Heart right ventricle (tissue), 16 donors: ENCODE data around the gene SMARCA2. TPM values are rescaled to one million over a fixed set of nuclear protein-coding genes. Genes with fewer than 3 reads are reported as not detected.

Source experiments
- ATAC-seq, 8 donors: fragments of 200-7000 bp; cut with Tn5 transposase; one replicate each; pipeline ENCODE4 v1.9.1; 2020; ENCODE audit warnings: mild to moderate bottlenecking in 8 of 8, moderate library complexity in 8 of 8, moderate number of reproducible peaks in 1 of 8
- DNase-seq, 2 donors: peaks; one replicate each; pipeline ENCODE4 v3.0.0-alpha.2; 2020
- H3K27ac ChIP-seq, 10 donors: fragments of 200-600 bp; sonication (generic) in 2 of 10; one replicate each; pipeline versions ENCODE4 v1.5.0 to v1.8.0; 2020 to 2022; ENCODE audit warnings: mild to moderate bottlenecking in 3 of 10
- H3K27me3 ChIP-seq, 7 donors: fragments of 200-600 bp; one replicate each; pipeline ENCODE4 v1.8.0; 2021 to 2022; ENCODE audit warnings: mild to moderate bottlenecking in 2 of 7
- H3K36me3 ChIP-seq, 9 donors: fragments of 200-600 bp; sonication (generic) in 1 of 9; one replicate each; pipeline versions ENCODE4 v1.5.0 to v1.8.0; 2020 to 2022; ENCODE audit warnings: mild to moderate bottlenecking in 2 of 9
- H3K4me1 ChIP-seq, 9 donors: fragments of 200-600 bp; sonication (generic) in 1 of 9; one replicate each; pipeline versions ENCODE4 v1.5.0 to v1.8.0; 2020 to 2022; ENCODE audit warnings: mild to moderate bottlenecking in 4 of 9
- H3K4me3 ChIP-seq, 10 donors: fragments of 200-600 bp; sonication (generic) in 2 of 10; one replicate each; pipeline versions ENCODE4 v1.5.0 to v1.8.0; 2020 to 2022; ENCODE audit warnings: mild to moderate bottlenecking in 7 of 10, moderate library complexity in 2 of 10
- H3K9me3 ChIP-seq, 11 donors: fragments of 200-600 bp in 10 of 11; sonication (generic) in 2 of 11; one replicate each; pipeline versions ENCODE4 v1.5.0 to v1.8.0; 2013 to 2022; ENCODE audit warnings: mild to moderate bottlenecking in 2 of 11, control low read depth in 1 of 11, moderate library complexity in 1 of 11
- WGBS, 2 donors: extraction: QIAGEN DNeasy Blood & Tissue Kit; methylation state at CpG; one replicate each; pipeline ENCODE4 v1.1.7; 2013; ENCODE audit warnings: inconsistent platforms in 1 of 2; 5-methylcytosine and 5-hydroxymethylcytosine counted together
- intact Hi-C, 10 donors: fragments of 100-400 bp; cut with DNase I; formaldehyde crosslinking; loops; one replicate each; pipeline versions ENCODE4 v1.11.1 to v1.14.2; 2022
- polyA plus RNA-seq, 2 donors: library from polyadenylated mRNA; stranded (reverse); fragments of 200-250 nt; gene quantifications; one replicate each; pipeline ENCODE4 v1.2.3, GENCODE V29; 2013
- total RNA-seq, 10 donors: library from RNA; stranded (reverse); fragmentation: NEBNext Ultra II Directional in 3 of 10; extraction: Animal tissue kit (Norgen Biotek cat#: 25700) in 3 of 10; gene quantifications; one replicate each; pipeline versions ENCODE4 v1.2.1 to v1.2.4, GENCODE V29; 2021 to 2023
- TF ChIP-seq, protein P1 (sequence below), 9 donors: fragments of 200-600 bp; sonication (generic) in 2 of 9; IDR thresholded peaks; one replicate each; pipeline versions ENCODE4 v1.5.0 to v1.8.0; 2021 to 2022; ENCODE audit warnings: antibody characterized with exemption in 9 of 9, mild to moderate bottlenecking in 5 of 9, moderate library complexity in 1 of 9
- donor health status: Arrhythmogenic right ventricular cardiomyopathy.
- donor health status: ischemic (EF 13 %, LVEDD 7.1; RV severe dilation, severe dysfunction).
- donor health status: healthy with polysubstance abuse.
- donor health status: DM: no; HTN: yes; CAD: no.
- donor health status: DM: no; HTN: no; CAD: no.
- donor health status: ischemic (EF 25% LVEDD 6.9; RV normal size, moderate dysfunction).
- donor health status: ischemic (EF 25% LVEDD 5.7; RV mildly dilated, moderate dysfunction).
- donor health status: healthy.
- donor health status: DM: yes; HTN: yes; CAD: no.
- donor health status: Ischemic cardiomyopathy.
- donor health status: ischemic (EF 35%, LVEDD 5.7; RV mildly dilated, moderate dysfunction).
- donor health status: nonischemic (EF 11% LVEDD 7.7; RV severe dilation, severe dysfunction).
- donor health status: DM: yes; HTN: yes; CAD: no.
- donor health status: PGD.
- donor health status: ischemic (EF 29% LVEDD 5.4; RV normal size, mild dysfunction).
- donor health status: nonischemic (EF 23%, LVEDD 6.1; RV moderate dilation, normal function).

SMARCA2 gene
- total and polyA plus RNA-seq, 12 donors, result 26.5 to 140 (median 105) TPM

GRCh38 chr9:2159521-2160454 is 144.6 kb downstream of the SMARCA2 start:
- H3K4me1 ChIP-seq, result peaks cover 0 to 57% (median 30%) of the 10 kb centered on the region in 9 donors
- intact Hi-C loops, result loop anchor here in 1 of 10 donors (5.0 kb wide), 1 partner anchor 83 kb away; no protein-coding TSS in a partner anchor
- peak overlapping the region; percentile 46 to 88 (median 80) for H3K27ac ChIP-seq
- no peak for DNase-seq
- peak in 7 of 8 donors; percentile 16 to 63 (median 37) for ATAC-seq
- peaks cover 0 to 33% (median 3%) of the 10 kb centered on the region in 9 donors for H3K36me3 ChIP-seq
- TF ChIP-seq, protein P1, sequence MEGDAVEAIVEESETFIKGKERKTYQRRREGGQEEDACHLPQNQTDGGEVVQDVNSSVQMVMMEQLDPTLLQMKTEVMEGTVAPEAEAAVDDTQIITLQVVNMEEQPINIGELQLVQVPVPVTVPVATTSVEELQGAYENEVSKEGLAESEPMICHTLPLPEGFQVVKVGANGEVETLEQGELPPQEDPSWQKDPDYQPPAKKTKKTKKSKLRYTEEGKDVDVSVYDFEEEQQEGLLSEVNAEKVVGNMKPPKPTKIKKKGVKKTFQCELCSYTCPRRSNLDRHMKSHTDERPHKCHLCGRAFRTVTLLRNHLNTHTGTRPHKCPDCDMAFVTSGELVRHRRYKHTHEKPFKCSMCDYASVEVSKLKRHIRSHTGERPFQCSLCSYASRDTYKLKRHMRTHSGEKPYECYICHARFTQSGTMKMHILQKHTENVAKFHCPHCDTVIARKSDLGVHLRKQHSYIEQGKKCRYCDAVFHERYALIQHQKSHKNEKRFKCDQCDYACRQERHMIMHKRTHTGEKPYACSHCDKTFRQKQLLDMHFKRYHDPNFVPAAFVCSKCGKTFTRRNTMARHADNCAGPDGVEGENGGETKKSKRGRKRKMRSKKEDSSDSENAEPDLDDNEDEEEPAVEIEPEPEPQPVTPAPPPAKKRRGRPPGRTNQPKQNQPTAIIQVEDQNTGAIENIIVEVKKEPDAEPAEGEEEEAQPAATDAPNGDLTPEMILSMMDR (IDR thresholded peaks at IDR 0.05), result no peak
- no peaks in the 10 kb centered on the region for H3K9me3 ChIP-seq
- H3K4me3 ChIP-seq, result peak overlapping the region in 9 of 10 donors; percentile 36 to 67 (median 55)
- WGBS, 2 donors, result 11 to 12% methylated on average over 13 of the region's 13 CpGs
- no peaks in the 10 kb centered on the region for H3K27me3 ChIP-seq

- ATAC-seq (no peak), DNase-seq (no peak)
- H3K4me1 ChIP-seq, result peaks cover 0 to 57% (median 29%) of the 10 kb centered on the region in 9 donors
- WGBS, 2 donors, result 86 to 87% methylated on average over 13 of the region's 13 CpGs
- intact Hi-C loops, result no loop called here
- TF ChIP-seq, protein P1 (IDR thresholded peaks at IDR 0.05), result no peak
- H3K36me3 ChIP-seq, result peaks cover 0 to 46% (median 3%) of the 10 kb centered on the region in 9 donors
- H3K4me3 ChIP-seq, result no peak overlapping the region
- no peaks in the 10 kb centered on the region for H3K27me3 ChIP-seq
- no peak overlapping the region for H3K27ac ChIP-seq
- H3K9me3 ChIP-seq, result no peaks in the 10 kb centered on the region
These were observed 146.5 kb downstream of the SMARCA2 start for GRCh38 chr9:2161661-2162060.

DNA sequence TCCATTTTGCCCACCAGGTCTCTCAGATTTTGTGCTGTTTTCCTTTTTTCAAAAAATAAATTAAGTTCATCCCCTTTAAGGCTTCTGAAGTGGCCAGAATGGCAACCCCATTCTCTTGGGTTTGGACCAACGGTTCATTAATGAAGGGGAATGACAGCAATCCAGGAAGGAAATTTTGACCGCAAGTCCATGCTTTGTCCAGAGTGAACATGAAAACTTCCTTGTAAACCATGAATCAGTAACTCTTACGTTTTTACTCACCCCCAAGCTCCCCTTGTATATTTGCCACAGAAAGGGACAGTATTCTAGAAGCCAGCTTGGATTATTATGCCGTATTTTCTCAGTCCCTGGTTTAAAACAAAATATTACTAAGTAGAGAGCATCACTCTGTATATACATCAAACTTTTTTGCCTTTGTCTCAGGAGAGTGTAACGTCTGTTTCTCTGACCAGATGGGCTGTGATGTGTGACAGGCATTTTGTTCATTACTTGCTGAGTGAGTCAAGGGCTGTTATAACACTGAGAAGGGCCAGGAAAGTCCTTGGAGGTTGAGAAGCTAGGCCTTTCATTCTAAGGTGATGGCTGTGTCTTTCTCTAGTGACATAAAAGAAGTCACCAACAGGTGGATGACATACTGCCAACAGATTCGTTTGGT is 148.2 kb downstream of the SMARCA2 start:
- TF ChIP-seq, protein P1 (IDR thresholded peaks at IDR 0.05), result no peak

DNA sequence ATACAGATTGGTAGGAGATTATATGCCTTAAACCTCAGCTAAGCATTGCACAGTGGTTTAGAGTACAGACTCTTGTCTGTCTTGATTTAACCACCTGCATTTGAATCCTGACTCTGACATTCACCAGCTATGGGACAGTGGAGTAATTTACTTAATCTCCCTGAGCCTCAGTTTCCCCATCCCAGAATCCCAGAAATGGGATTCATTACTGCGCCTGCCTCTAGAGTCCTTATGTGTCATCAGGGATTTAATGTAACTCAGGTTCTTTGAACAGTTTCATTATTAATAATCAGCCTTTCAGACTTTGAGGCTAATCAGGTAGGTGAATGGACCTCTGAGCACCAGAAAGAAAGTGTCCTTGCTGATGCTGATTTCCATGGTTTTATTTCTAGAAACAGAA is 149.1 kb downstream of the SMARCA2 start:
- Histone ChIP-seq H3K36me3 (peaks cover 0 to 70% (median 3%) of the 10 kb centered on the region in 9 donors), H3K4me1 (peaks cover 0 to 48% (median 18%) of the 10 kb centered on the region in 9 donors), H3K4me3 (no peak overlapping the region), H3K9me3 (no peaks in the 10 kb centered on the region), H3K27ac (no peak overlapping the region), H3K27me3 (no peaks in the 10 kb centered on the region)
- DNase-seq (no peak), ATAC-seq (no peak)
- TF ChIP-seq, protein P1 (IDR thresholded peaks at IDR 0.05), result no peak
- intact Hi-C loops, result no loop called here
- 100% methylated on average over 1 of the region's 1 CpG for WGBS, 2 donors

More for the DNA sequence above, 148.2 kb downstream of the SMARCA2 start:
- no peak overlapping the region for H3K27ac ChIP-seq
- WGBS, 2 donors, result 65 to 81% methylated on average over 6 of the region's 6 CpGs
- no peak overlapping the region for H3K4me3 ChIP-seq
- DNase-seq (no peak), ATAC-seq (no peak)
- intact Hi-C loops, result no loop called here
- peaks cover 0 to 51% (median 18%) of the 10 kb centered on the region in 9 donors for H3K4me1 ChIP-seq
- no peaks in the 10 kb centered on the region for H3K27me3 ChIP-seq
- H3K9me3 ChIP-seq, result no peaks in the 10 kb centered on the region
- peaks cover 0 to 61% (median 3%) of the 10 kb centered on the region in 9 donors for H3K36me3 ChIP-seq
